Measurements from ENCODE around the gene HHIPL2.
"Not testable (repeated sequence)": the region's sequence is repeated elsewhere in the genome, so short reads cannot be mapped to it uniquely, and the experiment has no call there.

HHIPL2 gene

DNA sequence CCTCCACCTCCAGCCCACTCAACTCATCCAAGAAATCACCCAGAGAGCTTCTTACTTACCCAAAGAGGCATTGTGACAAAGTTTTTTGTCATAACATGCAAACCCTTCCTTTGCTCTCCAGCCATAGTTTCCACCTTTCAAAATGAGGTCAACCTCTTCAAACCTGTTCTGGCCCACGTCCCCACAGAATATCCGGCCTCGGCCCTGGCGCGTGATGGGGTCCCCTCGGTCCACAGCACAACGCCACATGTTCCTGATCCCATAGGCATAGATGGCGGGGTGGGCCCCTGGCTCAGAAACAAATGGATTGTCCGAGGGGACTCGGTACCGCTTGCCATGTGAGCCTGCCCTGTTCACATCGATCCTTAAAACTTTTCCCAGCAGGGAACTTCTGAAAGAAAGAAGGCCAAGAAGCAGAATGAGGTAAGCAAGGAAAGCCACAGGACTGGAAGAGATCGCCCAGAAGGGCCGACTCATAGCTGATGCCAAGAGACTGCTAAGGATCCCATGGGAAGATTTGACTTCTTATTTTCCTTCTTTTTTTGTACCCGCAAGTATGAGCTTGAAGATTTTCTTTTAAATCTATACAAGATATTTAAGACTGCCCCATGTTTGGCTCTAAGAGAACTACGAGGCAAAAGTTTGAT is 7.8 kb downstream of the HHIPL2 start:
- no peak for DNase-seq

DNA sequence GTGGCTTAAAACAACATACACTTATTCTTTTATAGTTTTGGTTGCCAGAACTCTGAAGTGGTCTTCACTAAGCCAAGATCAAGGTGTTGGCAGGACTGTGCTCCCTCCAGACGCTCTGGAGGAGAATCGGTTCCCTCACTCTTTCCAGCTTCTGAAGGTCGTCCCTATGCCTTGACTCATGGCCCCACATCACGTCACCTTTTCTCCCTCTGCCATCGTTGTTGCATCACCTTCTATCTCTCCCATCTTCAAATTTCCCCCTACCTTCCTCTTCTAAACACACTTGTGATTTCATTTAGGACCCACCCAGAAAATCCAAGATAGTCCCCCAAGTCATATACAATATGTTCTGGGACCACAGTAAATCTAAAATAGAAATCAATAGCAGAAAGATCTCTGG is 12.4 kb downstream of the HHIPL2 start:
- no peak for DNase-seq

DNA sequence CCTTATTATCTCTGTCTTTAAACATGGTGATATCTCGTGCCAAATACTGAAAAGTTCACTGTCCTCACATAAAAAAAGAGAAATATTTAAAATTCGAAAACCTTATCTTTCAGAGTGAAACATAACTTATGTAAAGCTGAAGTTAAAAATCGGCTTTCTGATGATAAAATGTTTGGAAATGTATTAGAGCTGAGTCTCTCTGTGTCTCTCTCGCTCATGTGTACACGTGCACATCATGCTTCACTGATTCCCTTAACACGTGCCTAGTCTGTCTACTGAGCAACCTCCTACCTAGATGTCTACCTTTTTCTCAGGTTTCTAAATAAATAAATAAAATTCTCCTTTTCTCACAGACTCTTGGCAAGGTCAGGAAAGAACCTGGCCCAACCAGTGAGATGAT is 17.1 kb downstream of the HHIPL2 start:
- DNase-seq = no peak

DNA sequence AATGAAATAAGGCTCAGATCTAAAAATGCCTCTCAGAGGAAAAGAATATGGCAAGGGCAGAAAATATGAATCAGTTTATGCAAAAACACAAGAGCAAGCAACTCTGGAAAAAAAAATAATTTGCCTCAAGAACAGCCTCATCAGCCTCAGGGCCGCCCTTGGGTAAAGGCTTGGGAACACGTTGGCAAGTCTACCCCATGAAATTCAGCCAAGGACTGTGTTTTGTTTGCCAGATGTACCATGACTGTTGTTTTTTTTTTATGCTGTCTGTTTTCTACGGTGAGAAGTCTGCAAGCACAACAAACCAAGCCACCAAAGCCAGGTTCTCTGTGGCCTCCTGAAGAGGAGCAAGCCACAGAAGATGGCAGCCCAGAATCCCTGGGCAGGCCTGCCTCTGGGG is 18.0 kb downstream of the HHIPL2 start:
- DNase-seq = no peak

DNA sequence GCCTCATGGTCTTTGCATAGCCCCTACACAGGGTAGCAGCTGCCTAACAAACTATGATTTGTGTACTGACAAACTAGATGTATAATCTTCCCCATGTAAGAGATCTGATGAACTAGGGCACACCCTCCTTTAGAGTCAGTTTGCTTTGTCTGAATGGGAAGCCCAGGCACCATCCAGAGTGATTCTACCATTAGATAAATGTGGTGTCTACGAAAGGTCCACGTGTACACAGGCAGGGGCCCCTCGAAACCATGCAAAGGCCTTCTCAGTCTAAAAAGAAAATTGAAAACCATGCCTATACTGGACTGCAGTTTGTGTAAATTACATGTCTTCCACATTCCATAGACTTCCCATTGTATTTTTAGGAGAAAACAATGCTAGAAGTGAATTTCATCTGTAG is 18.7 kb downstream of the HHIPL2 start:
- DNase-seq = no peak

DNA sequence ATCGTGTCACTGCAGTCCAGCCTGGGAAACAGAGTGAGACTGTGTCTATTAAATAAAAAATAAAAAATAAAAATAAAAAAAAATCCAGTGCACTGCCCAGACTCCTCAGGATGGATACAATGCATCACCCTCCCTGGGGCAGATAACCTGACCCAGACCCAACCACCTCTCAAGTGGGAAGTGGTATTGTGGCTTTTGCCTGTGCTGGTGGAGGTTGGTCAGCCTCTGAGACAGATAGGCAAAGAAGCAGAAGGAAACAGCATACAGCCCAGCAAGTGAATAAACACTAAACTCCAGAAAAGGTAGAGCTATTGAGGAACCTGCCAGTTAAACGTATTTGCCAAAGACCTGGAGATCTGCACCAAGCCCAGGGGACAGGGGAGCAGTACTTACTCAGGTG is 22.0 kb downstream of the HHIPL2 start:
- DNase-seq = no peak

DNA sequence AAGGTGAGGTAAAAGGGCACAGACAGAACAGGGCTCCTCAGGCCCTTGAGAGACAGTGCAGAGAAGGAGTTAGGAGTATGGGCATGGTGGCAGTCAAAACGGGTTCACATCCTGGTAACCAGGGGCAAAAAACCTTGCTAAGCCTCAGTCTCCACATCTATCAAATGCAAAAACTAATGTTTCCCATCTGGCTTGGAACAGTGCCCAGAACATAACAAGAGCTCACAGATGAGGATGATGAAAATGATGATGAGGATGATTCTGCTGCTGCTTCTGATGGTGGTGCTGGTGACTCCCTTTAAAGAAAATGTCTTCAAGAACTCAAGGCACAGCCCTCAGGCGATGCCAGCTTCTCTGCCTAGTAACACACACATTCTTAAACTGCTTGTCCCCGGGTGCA is 24.1 kb downstream of the HHIPL2 start:
- no peak for DNase-seq

DNA sequence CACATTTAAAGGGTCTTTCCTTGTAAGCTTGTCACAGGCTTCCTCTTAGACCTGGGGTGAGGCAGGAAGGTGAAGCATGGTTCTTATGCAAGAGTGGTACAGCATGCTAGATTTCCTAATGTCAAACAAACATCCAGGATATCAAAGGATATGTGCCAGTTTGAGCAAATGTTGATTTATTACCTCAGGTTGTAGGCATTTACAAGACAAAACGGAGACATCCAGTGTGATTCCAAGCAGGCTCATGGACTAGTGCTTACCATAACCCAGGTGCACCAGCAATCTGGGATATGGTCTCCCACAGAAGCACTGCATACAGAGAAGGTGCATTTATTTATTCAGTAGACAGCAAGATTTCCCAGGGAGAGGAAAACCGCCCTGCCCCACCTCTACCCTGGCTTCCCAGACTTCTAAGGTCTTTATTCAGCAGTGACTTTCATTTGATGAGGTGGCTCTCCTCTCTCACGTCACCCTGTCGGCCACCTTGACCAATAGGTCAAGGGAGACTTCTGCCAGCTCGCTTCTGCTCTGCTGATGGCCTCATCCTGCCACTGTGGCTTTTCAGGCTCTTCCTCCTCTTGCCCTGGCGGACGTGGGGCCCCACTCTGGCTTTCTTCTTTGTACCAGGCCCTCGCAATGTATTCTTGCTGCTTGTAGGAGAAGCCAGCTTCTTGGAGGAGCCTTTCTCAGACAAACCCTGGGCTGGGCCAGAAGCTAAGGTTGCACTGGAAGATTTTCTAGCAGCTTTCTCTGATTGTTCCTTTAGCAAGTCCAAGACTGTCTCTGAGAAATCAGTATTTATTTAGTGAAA is 25.6 kb downstream of the HHIPL2 start:
- DNase-seq = no peak

DNA sequence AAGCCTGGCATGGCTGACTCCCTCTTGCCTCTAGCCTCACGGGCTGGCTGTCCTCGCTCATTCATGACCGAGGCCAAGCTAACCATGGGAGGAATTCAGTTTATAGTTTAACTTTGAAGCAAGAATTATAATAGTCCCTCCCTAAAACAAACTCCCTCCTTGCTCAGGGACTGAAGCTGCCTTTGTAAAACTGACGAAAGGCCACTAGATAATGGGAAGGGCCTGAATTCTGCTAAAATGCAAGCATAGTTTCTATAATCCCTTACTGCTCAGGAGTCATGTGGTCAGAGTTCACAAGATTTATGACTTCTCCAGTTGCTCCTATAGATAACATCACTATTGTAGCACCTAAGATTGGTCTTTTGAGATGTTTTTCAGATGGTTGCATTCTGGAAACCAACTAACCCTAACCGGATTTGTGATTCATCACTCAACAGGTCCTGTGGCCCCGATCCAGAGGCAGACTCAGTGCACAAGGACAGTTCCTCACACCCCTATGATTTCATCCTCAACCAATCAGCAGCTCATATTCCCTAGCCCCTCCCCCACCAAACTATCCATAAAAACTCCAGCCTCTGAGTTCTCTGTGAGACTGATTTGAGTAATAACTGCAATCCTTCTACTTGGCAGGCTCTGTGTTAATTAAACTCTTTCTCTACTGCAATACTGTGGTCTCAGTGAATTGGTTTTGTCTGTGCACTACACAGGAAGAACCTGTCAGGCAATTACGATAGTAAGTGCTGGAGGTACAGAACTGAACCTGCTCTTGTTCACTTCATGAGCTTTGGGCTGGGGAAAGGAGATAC is 26.4 kb downstream of the HHIPL2 start:
- no peak for DNase-seq

DNA sequence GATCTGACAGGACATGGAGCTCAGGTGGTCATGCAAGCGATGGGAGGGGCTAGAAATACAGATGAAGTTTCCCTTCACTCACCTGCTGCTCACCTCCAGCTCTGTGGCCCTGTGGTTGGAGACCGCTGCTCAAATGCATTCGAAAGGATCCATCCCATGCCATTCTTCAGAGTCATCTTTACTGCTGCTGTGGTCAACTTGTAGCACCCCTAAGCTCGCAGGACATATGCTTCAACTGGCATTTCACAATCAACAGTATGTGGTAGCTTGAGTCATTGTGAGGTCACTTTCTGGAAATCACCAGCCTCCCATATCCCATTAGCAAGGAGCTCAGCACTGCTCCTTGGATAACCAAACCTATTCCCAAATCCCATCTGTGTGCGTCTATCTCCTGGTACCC is 58.4 kb downstream of the HHIPL2 start:
- not testable (repeated sequence) for DNase-seq

DNA sequence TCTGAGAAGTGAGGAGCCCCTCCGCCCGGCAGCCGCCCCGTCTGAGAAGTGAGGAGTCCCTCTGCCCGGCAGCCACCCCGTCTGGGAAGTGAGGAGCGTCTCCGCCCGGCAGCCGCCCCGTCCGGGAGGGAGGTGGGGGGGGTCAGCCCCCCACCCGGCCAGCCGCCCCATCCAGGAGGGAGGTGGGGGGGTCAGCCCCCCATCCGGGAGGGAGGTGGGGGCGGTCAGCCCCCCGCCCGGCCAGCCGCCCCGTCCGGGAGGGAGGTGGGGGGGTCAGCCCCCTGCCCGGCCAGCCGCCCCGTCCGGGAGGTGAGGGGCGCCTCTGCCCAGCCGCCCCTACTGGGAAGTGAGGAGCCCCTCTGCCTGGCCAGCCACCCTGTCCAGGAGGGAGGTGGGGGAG is 60.1 kb downstream of the HHIPL2 start:
- DNase-seq = not testable (repeated sequence)

DNA sequence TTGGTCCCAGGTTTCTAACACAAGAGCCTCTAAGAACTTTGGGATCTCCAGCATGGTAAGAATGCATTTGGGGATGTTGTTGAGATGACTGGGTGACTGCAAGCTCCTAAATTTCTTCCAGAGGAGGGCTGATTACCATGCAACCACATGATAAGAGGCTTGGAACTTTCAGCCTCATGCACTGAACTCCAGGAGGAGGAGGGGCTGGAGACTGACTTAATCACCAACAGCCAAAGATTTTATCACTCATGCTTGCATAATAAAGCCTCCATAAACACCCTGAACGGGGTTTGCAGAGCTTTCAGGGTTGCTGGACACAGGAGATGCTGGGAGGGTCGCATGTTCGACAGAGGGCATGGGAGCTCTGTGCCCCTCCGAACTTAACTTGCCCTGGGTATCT is 63.9 kb downstream of the HHIPL2 start:
- not testable (repeated sequence) for DNase-seq

DNA sequence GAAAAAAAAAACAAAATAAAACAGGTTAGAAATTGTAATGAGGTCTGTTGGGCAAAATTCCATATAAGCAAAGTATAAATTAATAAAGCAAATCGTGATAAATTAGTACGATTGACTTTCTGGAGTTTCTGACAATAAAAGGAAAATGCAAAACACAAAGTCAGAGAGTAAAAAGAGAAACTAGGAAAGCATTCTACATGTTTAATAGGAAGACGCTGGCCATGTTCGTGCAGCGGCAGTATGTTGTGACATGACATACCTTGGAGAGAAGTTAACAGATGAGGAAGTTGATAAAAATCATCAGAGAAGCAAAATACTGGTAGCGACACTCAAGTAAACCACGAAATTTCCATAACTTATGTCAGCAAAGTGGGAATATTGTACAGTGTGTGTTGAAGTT is 68.3 kb downstream of the HHIPL2 start:
- not testable (repeated sequence) for DNase-seq

DNA sequence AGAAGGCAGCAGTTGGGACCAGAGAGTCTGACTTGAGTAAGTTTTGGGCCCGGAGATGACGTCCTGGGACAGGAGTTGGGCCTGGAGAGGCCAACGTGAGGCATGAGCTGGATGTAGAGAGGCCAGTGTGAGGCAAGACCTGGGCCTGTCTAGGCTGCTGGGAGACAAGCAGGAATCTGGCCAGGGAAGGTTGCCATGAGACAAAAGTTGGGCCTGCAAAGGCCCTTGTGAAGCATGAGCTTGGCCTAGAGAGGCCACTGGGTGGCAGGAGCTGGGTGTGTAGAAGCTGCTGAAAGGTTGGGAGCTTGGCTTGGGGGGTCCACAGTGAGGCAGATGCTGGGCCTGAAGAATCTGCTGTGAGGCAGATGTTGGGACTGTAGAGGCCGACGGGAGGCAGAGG is 71.5 kb downstream of the HHIPL2 start:
- not testable (repeated sequence) for DNase-seq

DNA sequence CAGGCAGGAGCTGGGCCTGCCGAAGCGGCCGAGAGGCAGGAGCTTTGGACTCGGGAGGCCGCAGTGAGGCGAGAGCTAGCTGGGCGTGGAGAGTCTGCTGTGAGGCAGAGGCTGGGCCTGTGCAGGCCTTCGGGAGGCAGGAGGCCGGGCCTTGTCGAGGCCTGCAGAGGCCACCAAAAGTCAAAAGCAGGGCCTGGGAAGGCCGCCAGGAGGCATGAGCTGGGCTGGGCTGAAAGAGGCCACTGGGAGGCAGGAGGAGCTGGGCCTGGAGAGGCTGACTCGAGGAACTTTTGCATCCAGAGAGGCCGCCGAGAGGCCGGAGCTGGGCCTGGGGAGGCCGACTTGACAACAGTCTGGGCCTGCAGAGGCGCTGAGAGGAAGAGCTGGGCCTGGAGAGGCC is 74.2 kb downstream of the HHIPL2 start:
- not testable (repeated sequence) for DNase-seq

DNA sequence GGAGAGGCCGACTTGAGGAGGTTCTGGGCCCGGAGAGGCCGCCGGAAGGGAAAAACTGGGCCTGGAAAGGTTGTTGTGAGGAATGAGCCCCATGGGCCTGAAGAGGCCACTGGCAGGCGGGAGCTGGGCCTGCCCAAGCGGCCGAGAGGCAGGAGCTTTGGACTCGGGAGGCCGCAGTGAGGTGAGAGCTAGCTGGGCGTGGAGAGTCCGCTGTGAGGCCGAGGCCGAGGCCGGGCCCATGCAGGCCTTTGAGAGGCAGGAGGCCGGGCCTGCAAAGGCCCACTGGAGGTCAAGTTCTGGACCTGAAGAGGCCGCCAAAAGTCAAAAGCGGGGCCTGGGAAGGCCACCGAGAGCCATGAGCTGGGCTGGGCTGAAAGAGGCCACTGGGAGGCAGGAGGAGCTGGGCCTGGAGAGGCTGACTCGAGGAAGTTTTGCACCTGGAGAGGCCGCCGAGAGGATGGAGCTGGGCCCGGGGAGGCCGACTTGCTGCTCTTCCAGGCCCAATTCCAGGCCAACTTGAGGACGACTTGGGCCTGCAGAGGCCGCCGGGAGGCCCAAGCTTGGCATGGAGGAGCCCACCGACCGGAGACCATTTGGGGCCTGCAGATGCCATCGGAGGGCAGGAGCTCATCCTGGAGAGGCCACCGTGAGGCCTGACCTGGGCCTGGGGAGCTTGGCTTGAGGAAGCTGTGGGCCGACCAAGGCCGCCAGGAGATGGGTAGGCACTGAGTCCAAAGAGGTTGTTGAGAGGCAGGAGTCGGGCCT is 74.9 kb downstream of the HHIPL2 start:
- DNase-seq = not testable (repeated sequence)
